ENCODE data around the gene PHF2.

The PHF2 gene

DNA sequence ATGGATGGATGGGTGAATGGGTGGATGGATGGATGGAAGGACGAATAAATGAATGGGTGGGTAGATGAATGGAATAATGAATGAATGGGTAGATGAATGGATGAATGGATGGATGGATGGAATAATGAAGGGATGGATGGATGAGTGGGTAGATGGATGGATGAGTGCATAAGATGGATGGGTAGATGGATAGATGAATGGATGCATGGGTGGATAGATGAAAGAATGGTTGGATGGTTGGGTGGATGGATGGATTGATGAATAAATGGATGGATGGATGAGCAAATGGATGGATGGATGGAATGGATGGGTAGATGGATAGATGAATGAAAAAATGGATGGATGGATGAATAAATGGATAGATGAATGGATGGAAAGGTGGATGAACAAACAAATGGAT is 85.2 kb downstream of the PHF2 start:
- Mint-ChIP-seq H3K4me1 (no peaks in the 10 kb centered on the region), H3K9me3 (no peaks in the 10 kb centered on the region)

DNA sequence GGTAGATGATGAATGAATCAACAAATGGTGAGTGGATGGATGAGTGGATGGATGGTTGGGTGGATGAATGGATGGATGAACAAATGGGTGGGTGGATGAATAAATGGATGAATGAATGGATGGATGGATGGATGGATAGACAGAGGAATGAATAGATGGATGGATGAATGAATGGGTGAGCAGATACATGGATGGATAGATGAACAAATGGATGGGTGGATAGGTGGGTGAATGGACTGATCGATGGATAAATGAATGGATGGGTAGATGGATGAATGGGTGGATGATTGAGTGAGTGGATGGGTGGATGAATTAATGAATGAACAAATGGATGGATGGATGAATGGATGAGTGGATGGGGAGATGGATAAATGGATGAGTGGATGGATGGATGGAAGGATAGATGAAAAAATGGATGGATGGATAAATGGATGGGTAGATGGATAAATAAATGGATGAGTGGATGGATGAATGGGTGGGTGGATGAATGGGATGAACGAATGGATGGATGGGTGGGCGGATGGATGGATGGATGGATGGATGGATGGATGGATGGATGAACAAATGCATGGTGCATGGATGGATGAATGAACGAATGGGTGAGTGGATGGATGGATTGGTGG is 85.7 kb downstream of the PHF2 start:
- Mint-ChIP-seq H3K4me1 (no peaks in the 10 kb centered on the region), H3K9me3 (no peaks in the 10 kb centered on the region), H3K36me3 (ENCODE audit: low read depth) (peaks cover 16% of the 10 kb centered on the region), H3K27me3 (ENCODE audit: low read depth) (no peaks in the 10 kb centered on the region), H3K27ac (no peak overlapping the region), H3K4me3 (no peak overlapping the region)
- TF ChIP-seq, protein P1, sequence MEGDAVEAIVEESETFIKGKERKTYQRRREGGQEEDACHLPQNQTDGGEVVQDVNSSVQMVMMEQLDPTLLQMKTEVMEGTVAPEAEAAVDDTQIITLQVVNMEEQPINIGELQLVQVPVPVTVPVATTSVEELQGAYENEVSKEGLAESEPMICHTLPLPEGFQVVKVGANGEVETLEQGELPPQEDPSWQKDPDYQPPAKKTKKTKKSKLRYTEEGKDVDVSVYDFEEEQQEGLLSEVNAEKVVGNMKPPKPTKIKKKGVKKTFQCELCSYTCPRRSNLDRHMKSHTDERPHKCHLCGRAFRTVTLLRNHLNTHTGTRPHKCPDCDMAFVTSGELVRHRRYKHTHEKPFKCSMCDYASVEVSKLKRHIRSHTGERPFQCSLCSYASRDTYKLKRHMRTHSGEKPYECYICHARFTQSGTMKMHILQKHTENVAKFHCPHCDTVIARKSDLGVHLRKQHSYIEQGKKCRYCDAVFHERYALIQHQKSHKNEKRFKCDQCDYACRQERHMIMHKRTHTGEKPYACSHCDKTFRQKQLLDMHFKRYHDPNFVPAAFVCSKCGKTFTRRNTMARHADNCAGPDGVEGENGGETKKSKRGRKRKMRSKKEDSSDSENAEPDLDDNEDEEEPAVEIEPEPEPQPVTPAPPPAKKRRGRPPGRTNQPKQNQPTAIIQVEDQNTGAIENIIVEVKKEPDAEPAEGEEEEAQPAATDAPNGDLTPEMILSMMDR (IDR thresholded peaks at IDR 0.05; ENCODE audit: unreplicated experiment in 3 of 3), result no peak

More for the DNA sequence above, 85.2 kb downstream of the PHF2 start:
- Mint-ChIP-seq H3K36me3 (ENCODE audit: low read depth) (peaks cover 16% of the 10 kb centered on the region), H3K27ac (no peak overlapping the region), H3K4me3 (no peak overlapping the region), H3K27me3 (ENCODE audit: low read depth) (no peaks in the 10 kb centered on the region)
- TF ChIP-seq, protein P1 (IDR thresholded peaks at IDR 0.05; ENCODE audit: unreplicated experiment in 3 of 3), result no peak

DNA sequence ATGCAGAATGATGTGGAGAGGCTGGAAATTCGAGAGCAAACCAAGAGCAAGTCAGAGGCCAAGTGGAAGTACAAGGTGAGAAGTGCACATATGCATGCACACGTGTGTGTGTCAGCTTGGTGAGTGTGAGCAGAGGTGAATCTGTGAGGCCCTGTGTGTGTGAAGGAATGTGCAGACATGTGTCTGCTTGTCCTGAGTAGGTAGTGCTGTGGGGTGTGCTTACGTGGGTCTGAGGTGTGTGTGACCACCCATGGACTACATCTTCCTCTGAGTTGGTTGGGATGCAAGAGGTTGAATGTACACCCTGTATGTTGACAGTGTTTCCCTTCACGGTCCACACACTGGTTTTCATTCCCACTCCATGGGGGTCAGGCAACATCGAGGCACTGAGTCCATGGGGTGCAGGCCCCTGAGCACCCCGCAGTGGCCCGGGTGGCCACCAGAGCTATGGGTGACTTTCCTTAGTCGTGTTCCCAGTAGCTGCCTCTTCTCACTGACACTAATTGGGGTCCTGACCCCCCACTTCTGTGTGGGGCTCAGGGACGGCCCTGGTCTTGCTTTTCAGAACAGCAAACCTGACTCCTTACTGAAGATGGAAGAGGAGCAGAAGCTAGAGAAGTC is 86.7 kb downstream of the PHF2 start:
- H3K4me1 Mint-ChIP-seq, result no peaks in the 10 kb centered on the region
- no peak overlapping the region for H3K4me3 Mint-ChIP-seq
- H3K27me3 Mint-ChIP-seq (ENCODE audit: low read depth), result no peaks in the 10 kb centered on the region
- H3K9me3 Mint-ChIP-seq, result no peaks in the 10 kb centered on the region
- no peak overlapping the region for H3K27ac Mint-ChIP-seq
- TF ChIP-seq, protein P1 (IDR thresholded peaks at IDR 0.05; ENCODE audit: unreplicated experiment in 3 of 3), result no peak
- H3K36me3 Mint-ChIP-seq (ENCODE audit: low read depth), result peaks cover 11% of the 10 kb centered on the region

DNA sequence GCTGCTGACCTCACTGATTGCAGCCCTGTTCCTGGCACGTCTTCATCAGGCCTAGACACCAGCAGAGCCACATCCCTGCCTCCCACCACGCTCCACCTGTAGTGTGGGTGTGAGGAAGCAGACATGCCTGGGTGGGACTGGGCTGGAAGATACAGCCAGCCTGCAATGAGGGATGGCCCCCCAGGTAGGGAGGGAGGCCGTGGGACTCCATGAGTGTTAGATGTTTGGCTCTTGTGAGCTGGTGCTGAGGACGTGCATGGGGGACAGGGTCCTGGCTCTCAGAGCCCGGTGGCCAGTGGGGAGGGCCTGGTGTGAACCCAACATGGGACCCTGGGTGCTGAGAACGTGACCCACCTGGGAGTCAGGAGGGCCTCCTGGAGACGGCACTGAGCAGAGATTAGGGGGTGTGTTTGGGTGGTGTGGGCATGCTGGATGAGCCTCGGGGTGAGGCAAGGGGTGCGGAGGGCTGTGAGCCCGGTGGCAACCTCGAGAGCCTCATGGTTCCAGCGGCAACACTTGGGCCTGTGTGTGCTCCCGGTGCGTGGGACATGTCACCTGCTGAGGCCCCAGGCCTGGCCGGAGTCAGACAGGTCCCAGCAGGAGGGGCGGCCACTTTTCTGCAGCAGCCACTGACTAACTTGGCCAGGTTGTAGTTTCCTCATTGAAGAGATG is 87.6 kb downstream of the PHF2 start:
- H3K27ac Mint-ChIP-seq, result no peak overlapping the region
- H3K27me3 Mint-ChIP-seq (ENCODE audit: low read depth), result no peaks in the 10 kb centered on the region
- no peaks in the 10 kb centered on the region for H3K4me1 Mint-ChIP-seq
- TF ChIP-seq, protein P1 (IDR thresholded peaks at IDR 0.05; ENCODE audit: unreplicated experiment in 3 of 3), result no peak
- peaks cover 7% of the 10 kb centered on the region for H3K36me3 Mint-ChIP-seq (ENCODE audit: low read depth)
- H3K4me3 Mint-ChIP-seq, result no peak overlapping the region
- no peaks in the 10 kb centered on the region for H3K9me3 Mint-ChIP-seq

DNA sequence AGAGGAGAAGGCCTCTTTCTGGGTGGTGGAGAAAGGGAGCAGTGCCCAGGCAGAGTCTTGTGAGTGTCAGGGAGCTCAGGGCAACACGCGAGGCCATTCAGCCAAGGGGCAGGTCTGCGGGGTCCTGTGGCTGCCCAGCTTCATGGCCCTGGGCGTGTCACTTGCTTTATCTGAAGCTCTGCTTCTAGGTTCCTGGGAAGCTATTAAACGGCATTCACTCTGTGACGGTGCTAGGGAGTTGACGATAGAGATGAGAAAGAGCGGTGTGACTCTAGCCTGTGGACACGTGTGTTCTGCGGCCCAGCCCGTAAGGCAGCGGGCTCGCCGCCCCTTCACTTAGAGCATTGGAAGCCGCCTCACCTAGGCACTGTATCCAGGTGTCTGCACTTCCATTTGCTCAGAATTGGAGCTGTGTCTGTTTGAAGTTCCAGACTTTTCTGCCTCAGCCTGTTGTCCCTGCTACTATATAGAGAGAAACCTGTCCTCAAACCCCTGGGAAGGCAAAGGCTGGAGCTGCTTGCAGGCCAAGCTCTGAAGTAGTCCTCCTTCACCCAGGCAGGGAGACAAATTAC is 88.3 kb downstream of the PHF2 start:
- H3K27ac Mint-ChIP-seq, result no peak overlapping the region
- TF ChIP-seq, protein P1 (IDR thresholded peaks at IDR 0.05; ENCODE audit: unreplicated experiment in 3 of 3), result no peak
- no peak overlapping the region for H3K4me3 Mint-ChIP-seq
- H3K27me3 Mint-ChIP-seq (ENCODE audit: low read depth), result no peaks in the 10 kb centered on the region
- H3K36me3 Mint-ChIP-seq (ENCODE audit: low read depth), result peaks cover 7% of the 10 kb centered on the region
- no peaks in the 10 kb centered on the region for H3K4me1 Mint-ChIP-seq
- H3K9me3 Mint-ChIP-seq, result no peaks in the 10 kb centered on the region
